Measurements from ENCODE around the gene CDKAL1.

CDKAL1 gene

DNA sequence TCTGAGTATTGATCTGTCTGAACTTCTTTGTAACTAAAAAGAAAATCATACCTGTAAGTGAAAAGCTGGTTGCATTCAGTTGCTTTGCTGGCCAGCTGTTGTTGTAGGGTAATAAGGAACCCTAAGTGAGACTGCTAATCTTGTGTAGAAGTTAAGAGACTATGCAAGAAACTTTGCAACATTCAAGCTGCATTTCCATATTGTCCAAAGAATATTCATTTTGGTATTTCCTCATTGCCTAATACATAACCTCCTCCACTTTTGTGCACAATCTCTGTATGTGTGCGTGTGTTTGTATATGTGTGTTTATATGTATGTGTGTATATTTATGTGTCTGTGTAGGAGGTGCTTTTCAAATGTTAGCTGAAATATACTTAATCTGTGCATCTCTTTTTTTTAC lies 414.9 kb downstream of the CDKAL1 start:
- TF ChIP-seq NFIC (IDR thresholded peaks at IDR 0.05), result no peak

DNA sequence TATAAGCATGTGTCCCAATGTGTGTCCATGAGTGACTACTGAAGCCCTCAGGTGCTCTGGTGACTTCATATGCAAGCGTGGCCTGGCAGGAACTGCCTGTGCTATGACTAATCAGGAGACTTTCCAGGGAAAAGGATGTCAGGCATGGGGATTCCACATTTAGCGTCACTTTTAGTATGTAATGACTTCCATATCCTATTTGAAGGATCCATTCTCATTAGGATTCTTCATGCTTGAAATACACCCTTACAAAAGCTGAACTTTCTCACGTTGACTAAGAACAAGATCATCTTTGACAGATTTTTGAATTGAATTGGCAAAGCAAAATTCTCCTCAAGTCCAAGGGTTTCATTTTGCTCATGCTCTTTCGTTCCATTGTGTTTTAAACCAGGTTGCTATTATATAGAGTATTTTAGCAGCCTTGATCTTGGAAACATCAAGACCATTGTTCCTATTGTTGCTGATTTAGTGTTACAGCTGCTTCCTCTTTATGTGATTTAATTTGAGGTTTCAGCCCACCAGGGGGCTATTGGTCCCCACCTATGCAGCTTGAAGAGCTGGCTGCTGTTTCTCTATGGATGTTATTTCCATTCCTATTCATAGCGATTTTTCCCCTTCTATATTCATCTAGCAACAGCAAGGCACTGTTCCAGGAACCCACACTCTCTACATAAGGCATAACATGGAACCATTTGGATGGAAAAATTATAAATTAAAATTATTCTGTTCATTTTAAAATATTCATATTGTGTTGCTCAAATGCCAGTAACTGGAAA lies 418.6 kb downstream of the CDKAL1 start:
- TF ChIP-seq, protein P1, sequence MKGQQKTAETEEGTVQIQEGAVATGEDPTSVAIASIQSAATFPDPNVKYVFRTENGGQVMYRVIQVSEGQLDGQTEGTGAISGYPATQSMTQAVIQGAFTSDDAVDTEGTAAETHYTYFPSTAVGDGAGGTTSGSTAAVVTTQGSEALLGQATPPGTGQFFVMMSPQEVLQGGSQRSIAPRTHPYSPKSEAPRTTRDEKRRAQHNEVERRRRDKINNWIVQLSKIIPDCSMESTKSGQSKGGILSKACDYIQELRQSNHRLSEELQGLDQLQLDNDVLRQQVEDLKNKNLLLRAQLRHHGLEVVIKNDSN (IDR thresholded peaks at IDR 0.05), result no peak
- TF ChIP-seq CEBPB (IDR thresholded peaks at IDR 0.05) (no peak), TCF12 (IDR thresholded peaks at IDR 0.05; ENCODE audit: low read depth) (no peak), YY1 (IDR thresholded peaks at IDR 0.05; ENCODE audit: low read depth) (no peak), ZBTB7A (IDR thresholded peaks at IDR 0.05; ENCODE audit: low read depth) (no peak), CREB1 (IDR thresholded peaks at IDR 0.05; ENCODE audit: low read depth) (no peak), RAD21 (IDR thresholded peaks at IDR 0.05; ENCODE audit: low read depth) (no peak), TEAD4 (IDR thresholded peaks at IDR 0.05) (no peak), EGR1 (IDR thresholded peaks at IDR 0.05) (no peak), FOXM1 (IDR thresholded peaks at IDR 0.05; ENCODE audit: borderline replicate concordance, low read depth) (no peak), NFIC (IDR thresholded peaks at IDR 0.05) (no peak), EP300 (IDR thresholded peaks at IDR 0.05; ENCODE audit: borderline replicate concordance) (no peak), TAF1 (IDR thresholded peaks at IDR 0.05; ENCODE audit: low read depth) (no peak)
- TF ChIP-seq, protein P2, sequence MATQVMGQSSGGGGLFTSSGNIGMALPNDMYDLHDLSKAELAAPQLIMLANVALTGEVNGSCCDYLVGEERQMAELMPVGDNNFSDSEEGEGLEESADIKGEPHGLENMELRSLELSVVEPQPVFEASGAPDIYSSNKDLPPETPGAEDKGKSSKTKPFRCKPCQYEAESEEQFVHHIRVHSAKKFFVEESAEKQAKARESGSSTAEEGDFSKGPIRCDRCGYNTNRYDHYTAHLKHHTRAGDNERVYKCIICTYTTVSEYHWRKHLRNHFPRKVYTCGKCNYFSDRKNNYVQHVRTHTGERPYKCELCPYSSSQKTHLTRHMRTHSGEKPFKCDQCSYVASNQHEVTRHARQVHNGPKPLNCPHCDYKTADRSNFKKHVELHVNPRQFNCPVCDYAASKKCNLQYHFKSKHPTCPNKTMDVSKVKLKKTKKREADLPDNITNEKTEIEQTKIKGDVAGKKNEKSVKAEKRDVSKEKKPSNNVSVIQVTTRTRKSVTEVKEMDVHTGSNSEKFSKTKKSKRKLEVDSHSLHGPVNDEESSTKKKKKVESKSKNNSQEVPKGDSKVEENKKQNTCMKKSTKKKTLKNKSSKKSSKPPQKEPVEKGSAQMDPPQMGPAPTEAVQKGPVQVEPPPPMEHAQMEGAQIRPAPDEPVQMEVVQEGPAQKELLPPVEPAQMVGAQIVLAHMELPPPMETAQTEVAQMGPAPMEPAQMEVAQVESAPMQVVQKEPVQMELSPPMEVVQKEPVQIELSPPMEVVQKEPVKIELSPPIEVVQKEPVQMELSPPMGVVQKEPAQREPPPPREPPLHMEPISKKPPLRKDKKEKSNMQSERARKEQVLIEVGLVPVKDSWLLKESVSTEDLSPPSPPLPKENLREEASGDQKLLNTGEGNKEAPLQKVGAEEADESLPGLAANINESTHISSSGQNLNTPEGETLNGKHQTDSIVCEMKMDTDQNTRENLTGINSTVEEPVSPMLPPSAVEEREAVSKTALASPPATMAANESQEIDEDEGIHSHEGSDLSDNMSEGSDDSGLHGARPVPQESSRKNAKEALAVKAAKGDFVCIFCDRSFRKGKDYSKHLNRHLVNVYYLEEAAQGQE (IDR thresholded peaks at IDR 0.05; ENCODE audit: low read depth), result no peak
- TF ChIP-seq, protein P3, sequence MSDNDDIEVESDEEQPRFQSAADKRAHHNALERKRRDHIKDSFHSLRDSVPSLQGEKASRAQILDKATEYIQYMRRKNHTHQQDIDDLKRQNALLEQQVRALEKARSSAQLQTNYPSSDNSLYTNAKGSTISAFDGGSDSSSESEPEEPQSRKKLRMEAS (IDR thresholded peaks at IDR 0.05), result no peak

DNA sequence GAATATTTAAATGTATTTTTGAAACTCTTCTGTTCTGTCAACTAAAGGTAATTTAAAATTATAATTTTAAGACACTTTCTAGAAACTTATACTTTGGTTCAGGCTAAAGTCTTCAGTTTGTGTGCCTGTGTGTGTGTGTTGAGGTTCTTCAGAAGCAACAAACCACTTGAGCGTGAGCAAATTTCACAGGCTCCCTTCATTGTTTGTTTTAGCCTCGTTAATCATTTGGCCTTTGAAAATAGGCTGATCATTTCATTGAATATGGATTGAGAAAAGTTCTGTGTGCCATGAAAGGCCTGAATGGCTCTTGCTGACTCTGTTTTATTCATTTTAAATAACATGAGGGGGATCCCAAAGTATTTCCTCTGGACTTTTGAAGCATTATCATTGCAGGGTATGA lies 420.1 kb downstream of the CDKAL1 start:
- TF ChIP-seq TEAD4 (IDR thresholded peaks at IDR 0.05) (no peak), TAF1 (IDR thresholded peaks at IDR 0.05; ENCODE audit: low read depth) (no peak), RAD21 (IDR thresholded peaks at IDR 0.05; ENCODE audit: low read depth) (no peak), EGR1 (IDR thresholded peaks at IDR 0.05) (no peak), FOXM1 (IDR thresholded peaks at IDR 0.05; ENCODE audit: borderline replicate concordance, low read depth) (no peak)
- TF ChIP-seq, protein P3 (IDR thresholded peaks at IDR 0.05), result no peak

DNA sequence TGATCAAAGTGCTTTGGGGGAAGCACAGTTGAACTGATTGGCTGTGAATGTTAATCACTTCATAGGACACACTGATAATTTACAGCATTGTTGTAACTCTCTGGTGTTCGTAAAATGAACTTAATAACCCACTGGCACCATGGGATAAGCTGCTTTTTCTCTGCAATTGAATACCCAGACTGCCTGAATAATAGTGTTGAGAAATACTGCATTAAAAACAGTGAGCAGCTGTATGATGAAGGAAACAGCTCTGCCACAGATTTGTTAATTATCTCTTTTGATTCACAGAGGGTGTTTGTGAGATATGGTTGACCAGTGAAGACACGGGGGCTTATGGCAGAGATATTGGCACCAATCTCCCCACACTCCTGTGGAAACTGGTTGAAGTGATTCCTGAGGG lies 420.9 kb downstream of the CDKAL1 start:
- TF ChIP-seq FOXM1 (IDR thresholded peaks at IDR 0.05; ENCODE audit: borderline replicate concordance, low read depth), result no peak
- TF ChIP-seq RAD21 (IDR thresholded peaks at IDR 0.05; ENCODE audit: low read depth), result no peak
- TF ChIP-seq ZBTB7A (IDR thresholded peaks at IDR 0.05; ENCODE audit: low read depth), result no peak
- no peak for TF ChIP-seq NFIC (IDR thresholded peaks at IDR 0.05)
- no peak for TF ChIP-seq YY1 (IDR thresholded peaks at IDR 0.05; ENCODE audit: low read depth)
- TF ChIP-seq CREB1 (IDR thresholded peaks at IDR 0.05; ENCODE audit: low read depth), result no peak
- TF ChIP-seq EP300 (IDR thresholded peaks at IDR 0.05; ENCODE audit: borderline replicate concordance), result no peak

DNA sequence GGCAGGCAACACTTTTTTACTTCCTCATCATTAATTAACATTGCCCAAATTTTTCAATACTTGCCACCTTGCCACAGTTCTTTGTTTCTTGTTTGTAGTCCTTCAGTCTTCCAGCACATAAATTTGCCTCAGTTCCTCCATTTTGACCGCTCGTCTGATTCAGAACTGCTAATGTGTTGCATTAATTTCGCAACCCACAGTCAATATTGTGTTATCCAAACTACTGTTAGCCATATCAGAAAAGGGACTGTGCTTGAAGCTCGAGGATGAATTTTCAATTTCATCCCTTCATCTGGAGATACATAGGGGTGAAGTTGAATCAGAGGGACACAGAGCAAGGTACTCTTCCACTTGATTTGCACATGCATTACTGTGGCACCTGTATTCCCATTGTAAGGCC lies 421.5 kb downstream of the CDKAL1 start:
- TF ChIP-seq, protein P2 (IDR thresholded peaks at IDR 0.05; ENCODE audit: low read depth), result no peak
- no peak for TF ChIP-seq CREB1 (IDR thresholded peaks at IDR 0.05; ENCODE audit: low read depth)
- TF ChIP-seq ZBTB7A (IDR thresholded peaks at IDR 0.05; ENCODE audit: low read depth), result no peak
- TF ChIP-seq CEBPB (IDR thresholded peaks at IDR 0.05), result no peak
- no peak for TF ChIP-seq YY1 (IDR thresholded peaks at IDR 0.05; ENCODE audit: low read depth)
- TF ChIP-seq RAD21 (IDR thresholded peaks at IDR 0.05; ENCODE audit: low read depth), result no peak
- TF ChIP-seq, protein P1 (IDR thresholded peaks at IDR 0.05), result no peak
- no peak for TF ChIP-seq TEAD4 (IDR thresholded peaks at IDR 0.05)
- no peak for TF ChIP-seq TCF12 (IDR thresholded peaks at IDR 0.05; ENCODE audit: low read depth)
- no peak for TF ChIP-seq FOXM1 (IDR thresholded peaks at IDR 0.05; ENCODE audit: borderline replicate concordance, low read depth)
- no peak for TF ChIP-seq TAF1 (IDR thresholded peaks at IDR 0.05; ENCODE audit: low read depth)
- no peak for TF ChIP-seq EGR1 (IDR thresholded peaks at IDR 0.05)
- TF ChIP-seq NFIC (IDR thresholded peaks at IDR 0.05), result no peak

DNA sequence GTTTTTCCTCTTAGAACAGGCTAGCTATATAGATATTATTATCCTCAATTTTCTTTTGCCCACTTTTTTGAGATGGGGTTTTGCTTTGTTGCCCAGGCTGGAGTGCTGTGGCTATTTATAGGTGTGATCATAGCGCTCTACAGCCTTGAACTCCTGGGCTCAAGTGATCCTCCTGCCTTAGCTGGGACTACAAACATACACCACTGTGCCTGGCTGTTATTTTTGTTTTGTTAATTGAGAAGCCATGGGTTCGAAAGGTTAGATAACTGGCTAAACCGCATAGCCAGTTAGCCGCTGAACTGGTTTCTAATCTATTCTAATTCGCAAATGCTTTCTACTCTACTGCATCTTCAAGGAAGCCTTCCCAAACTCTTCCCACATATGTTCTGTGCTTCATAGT lies 425.8 kb downstream of the CDKAL1 start:
- TF ChIP-seq FOXM1 (IDR thresholded peaks at IDR 0.05; ENCODE audit: borderline replicate concordance, low read depth) (no peak), EP300 (IDR thresholded peaks at IDR 0.05; ENCODE audit: borderline replicate concordance) (no peak), YY1 (IDR thresholded peaks at IDR 0.05; ENCODE audit: low read depth) (no peak), TEAD4 (IDR thresholded peaks at IDR 0.05) (no peak), RAD21 (IDR thresholded peaks at IDR 0.05; ENCODE audit: low read depth) (no peak), EGR1 (IDR thresholded peaks at IDR 0.05) (no peak), NFIC (IDR thresholded peaks at IDR 0.05) (no peak), ZBTB7A (IDR thresholded peaks at IDR 0.05; ENCODE audit: low read depth) (no peak), TCF12 (IDR thresholded peaks at IDR 0.05; ENCODE audit: low read depth) (no peak), CREB1 (IDR thresholded peaks at IDR 0.05; ENCODE audit: low read depth) (no peak), TAF1 (IDR thresholded peaks at IDR 0.05; ENCODE audit: low read depth) (no peak), CEBPB (IDR thresholded peaks at IDR 0.05) (no peak)
- TF ChIP-seq, protein P1 (IDR thresholded peaks at IDR 0.05), result no peak
- TF ChIP-seq, protein P3 (IDR thresholded peaks at IDR 0.05), result no peak
- TF ChIP-seq, protein P2 (IDR thresholded peaks at IDR 0.05; ENCODE audit: low read depth), result no peak
